Endodermal cell (in vitro differentiated cells): Measurements from ENCODE around the gene TMEM40. TPM values are rescaled to one million over a fixed set of nuclear protein-coding genes. Genes with fewer than 3 reads are reported as not detected.

Experiments used
- DNase-seq: peaks from one replicate; pipeline ENCODE4 v3.0.0-alpha.2; 2017
- H3K27ac ChIP-seq: 2 replicates; pipeline ENCODE4 v1.5.1; 2013; ENCODE audit warnings: mild to moderate bottlenecking, low read depth, low read length, moderate library complexity
- H3K27me3 ChIP-seq: 2 replicates; pipeline ENCODE4 v1.6.1; 2013; ENCODE audit warnings: mild to moderate bottlenecking, low read length, moderate library complexity; ENCODE audit not compliant: insufficient read depth, control insufficient read depth, poor library complexity, severe bottlenecking
- H3K36me3 ChIP-seq: 2 replicates; pipeline ENCODE4 v1.7.0; 2013; ENCODE audit warnings: mild to moderate bottlenecking, low read length, moderate library complexity; ENCODE audit not compliant: control insufficient read depth, insufficient read depth
- H3K4me1 ChIP-seq: one replicate; pipeline ENCODE4 v1.7.0; 2013; ENCODE audit warnings: low read length; ENCODE audit not compliant: control insufficient read depth, insufficient read depth
- H3K4me3 ChIP-seq: 2 replicates; pipeline ENCODE4 v1.5.1; 2013; ENCODE audit warnings: mild to moderate bottlenecking, low read length, moderate library complexity
- H3K9ac ChIP-seq: 2 replicates; pipeline ENCODE4 v1.6.1; 2013; ENCODE audit warnings: mild to moderate bottlenecking, low read length, moderate library complexity; ENCODE audit not compliant: poor library complexity, severe bottlenecking; ENCODE audit errors: extremely low read depth
- H3K9me3 ChIP-seq: 2 replicates; pipeline ENCODE4 v1.6.1; 2013; ENCODE audit warnings: mild to moderate bottlenecking, low read length, moderate library complexity; ENCODE audit not compliant: control insufficient read depth
- H3K27ac Mint-ChIP-seq: 2 replicates; pipeline ENCODE4 v1.8.0; 2020; ENCODE audit warnings: mixed read lengths
- H3K27me3 Mint-ChIP-seq: 2 replicates; pipeline ENCODE4 v1.8.0; 2021; ENCODE audit warnings: mild to moderate bottlenecking, mixed read lengths; ENCODE audit not compliant: insufficient read depth
- H3K36me3 Mint-ChIP-seq: 2 replicates; pipeline ENCODE4 v1.8.0; 2020; ENCODE audit warnings: low read depth, mixed read lengths
- H3K4me1 Mint-ChIP-seq: 2 replicates; pipeline ENCODE4 v1.8.0; 2020; ENCODE audit warnings: mixed read lengths
- H3K4me3 Mint-ChIP-seq: 2 replicates; pipeline ENCODE4 v1.8.0; 2020; ENCODE audit warnings: mild to moderate bottlenecking, moderate library complexity, mixed read lengths
- H3K9me3 Mint-ChIP-seq: 2 replicates; pipeline ENCODE4 v1.8.0; 2020; ENCODE audit warnings: mild to moderate bottlenecking, mixed read lengths
- CTCF ChIP-seq: fragments of 200-600 bp; sonication (generic); conservative IDR thresholded peaks from 2 replicates; pipeline ENCODE4 v1.5.0; 2021; ENCODE audit warnings: antibody characterized with exemption, mild to moderate bottlenecking
- WGBS, 2 experiments: methylation state at CpG; one replicate each; pipeline versions ENCODE4 v1.1.5 to v1.1.7; 2013; ENCODE audit warnings: missing lambda C conversion rate in 2 of 2, mixed read lengths in 1 of 2; ENCODE audit not compliant: insufficient coverage in 1 of 2, insufficient read length in 1 of 2; 5-methylcytosine and 5-hydroxymethylcytosine counted together
- total RNA-seq, 2 donors: library from RNA; stranded (reverse); fragmentation: NEBNext Ultra II Directional in 1 of 2; extraction: Animal tissue kit (Norgen Biotek cat#: 25700) in 1 of 2; gene quantifications; 2 replicates in 1 of 2; 3 replicates in 1 of 2; pipeline ENCODE4 v1.2.1, GENCODE V29; 2021

TMEM40 gene
- total RNA-seq, 2 donors from 2014 or later = not detected

GRCh38 chr3:12756175-12756574 is 2.9 kb downstream of the TMEM40 start:
- WGBS, 2 experiments = 90 to 100% methylated on average over 3 of the region's 4 CpGs
- no peak for DNase-seq
- no peak for TF ChIP-seq CTCF
- Histone ChIP-seq H3K27me3 (peaks cover 32% of the 10 kb centered on the region), H3K9ac (no peak overlapping the region), H3K36me3 (no peaks in the 10 kb centered on the region), H3K4me1 (peaks cover 9% of the 10 kb centered on the region), H3K27ac (no peak overlapping the region), H3K4me3 (no peak overlapping the region), H3K9me3 (no peaks in the 10 kb centered on the region)
- peaks cover 16% of the 10 kb centered on the region for H3K4me1 Mint-ChIP-seq
- H3K27me3 Mint-ChIP-seq = peaks cover 31% of the 10 kb centered on the region
- no peaks in the 10 kb centered on the region for H3K9me3 Mint-ChIP-seq
- H3K4me3 Mint-ChIP-seq = no peak overlapping the region
- no peak overlapping the region for H3K27ac Mint-ChIP-seq
- H3K36me3 Mint-ChIP-seq = no peaks in the 10 kb centered on the region

- no peak overlapping the region for H3K4me3 Mint-ChIP-seq
- Histone ChIP-seq H3K27ac (no peak overlapping the region), H3K9me3 (no peaks in the 10 kb centered on the region), H3K4me3 (no peak overlapping the region), H3K36me3 (no peaks in the 10 kb centered on the region), H3K9ac (no peak overlapping the region), H3K27me3 (peaks cover 32% of the 10 kb centered on the region), H3K4me1 (peaks cover 9% of the 10 kb centered on the region)
- no peak overlapping the region for H3K27ac Mint-ChIP-seq
- peaks cover 16% of the 10 kb centered on the region for H3K4me1 Mint-ChIP-seq
- no peaks in the 10 kb centered on the region for H3K9me3 Mint-ChIP-seq
- peaks cover 31% of the 10 kb centered on the region for H3K27me3 Mint-ChIP-seq
- no peak for DNase-seq
- TF ChIP-seq CTCF = no peak
- 62 to 66% methylated on average over 5 of the region's 6 CpGs for WGBS, 2 experiments
- no peaks in the 10 kb centered on the region for H3K36me3 Mint-ChIP-seq
Measured at GRCh38 chr3:12755754-12756153, 3.3 kb downstream of the TMEM40 start.

GRCh38 chr3:12754313-12754712 is 4.7 kb downstream of the TMEM40 start:
- Mint-ChIP-seq H3K27ac (no peak overlapping the region), H3K9me3 (no peaks in the 10 kb centered on the region)

More at GRCh38 chr3:12754313-12754712, 4.7 kb downstream of the TMEM40 start:
- H3K9me3 ChIP-seq = no peaks in the 10 kb centered on the region
- 94 to 100% methylated on average over 1 of the region's 1 CpG for WGBS, 2 experiments
- no peak overlapping the region for H3K27ac ChIP-seq
- no peak for DNase-seq
- TF ChIP-seq CTCF = no peak
- no peaks in the 10 kb centered on the region for H3K36me3 Mint-ChIP-seq
- no peak overlapping the region for H3K4me3 ChIP-seq
- no peaks in the 10 kb centered on the region for H3K36me3 ChIP-seq
- no peak overlapping the region for H3K9ac ChIP-seq
- H3K27me3 ChIP-seq = peaks cover 32% of the 10 kb centered on the region
- H3K4me1 ChIP-seq = peaks cover 1% of the 10 kb centered on the region
- peaks cover 33% of the 10 kb centered on the region for H3K27me3 Mint-ChIP-seq
- H3K4me3 Mint-ChIP-seq = no peak overlapping the region
- peaks cover 6% of the 10 kb centered on the region for H3K4me1 Mint-ChIP-seq
